NT2/D1 (cell line): ENCODE measurements around the gene PORCN.

Source experiments
- SUZ12 ChIP-seq: IDR thresholded peaks from 2 replicates; pipeline ENCODE4 v1.6.1; 2011; ENCODE audit not compliant: insufficient read length, insufficient read depth; ENCODE audit errors: extremely low read depth
- ZNF274 ChIP-seq: IDR thresholded peaks from 2 replicates; pipeline ENCODE4 v1.6.1; 2011; ENCODE audit warnings: mild to moderate bottlenecking, low read depth, low read length

- TF ChIP-seq SUZ12 = no peak
- TF ChIP-seq ZNF274 = no peak
These were observed 33.5 kb upstream of the PORCN start for GRCh38 chrX:48475296-48475695.
